ENCODE data around the gene NELL1. TPM values are rescaled to one million over a fixed set of nuclear protein-coding genes. Genes with fewer than 3 reads are reported as not detected.
"Not testable (repeated sequence)": the region's sequence is repeated elsewhere in the genome, so short reads cannot be mapped to it uniquely, and the experiment has no call there.

NELL1 gene
- total RNA-seq, 1 donor from 2014 or later, result not detected

DNA sequence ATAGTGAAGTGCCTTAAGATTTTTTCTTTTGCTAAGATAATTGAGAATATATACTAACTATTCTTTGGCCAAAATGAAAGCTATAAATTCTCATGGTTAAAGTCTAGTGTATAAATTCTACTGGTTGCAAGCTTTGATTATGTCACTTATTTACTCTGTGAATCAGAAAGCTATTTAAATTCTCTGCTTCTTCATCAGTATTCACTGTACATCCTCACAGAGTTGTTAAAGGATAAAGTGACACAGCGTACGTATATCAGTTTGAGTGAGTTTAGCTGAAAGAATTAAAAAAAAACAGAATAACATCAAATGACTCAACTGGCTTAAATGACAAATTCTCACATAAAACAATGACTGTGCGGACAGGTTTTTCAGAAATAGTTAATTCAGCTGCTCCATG lies 453.1 kb downstream of the NELL1 start:
- Mint-ChIP-seq H3K27me3 (ENCODE audit: unreplicated experiment) (no peaks in the 10 kb centered on the region), H3K4me3 (ENCODE audit: unreplicated experiment) (no peak overlapping the region), H3K36me3 (ENCODE audit: unreplicated experiment) (no peaks in the 10 kb centered on the region), H3K27ac (ENCODE audit: unreplicated experiment) (no peak overlapping the region), H3K4me1 (ENCODE audit: unreplicated experiment) (no peaks in the 10 kb centered on the region), H3K9me3 (ENCODE audit: unreplicated experiment) (peaks cover 11% of the 10 kb centered on the region)
- TF ChIP-seq, protein P1, sequence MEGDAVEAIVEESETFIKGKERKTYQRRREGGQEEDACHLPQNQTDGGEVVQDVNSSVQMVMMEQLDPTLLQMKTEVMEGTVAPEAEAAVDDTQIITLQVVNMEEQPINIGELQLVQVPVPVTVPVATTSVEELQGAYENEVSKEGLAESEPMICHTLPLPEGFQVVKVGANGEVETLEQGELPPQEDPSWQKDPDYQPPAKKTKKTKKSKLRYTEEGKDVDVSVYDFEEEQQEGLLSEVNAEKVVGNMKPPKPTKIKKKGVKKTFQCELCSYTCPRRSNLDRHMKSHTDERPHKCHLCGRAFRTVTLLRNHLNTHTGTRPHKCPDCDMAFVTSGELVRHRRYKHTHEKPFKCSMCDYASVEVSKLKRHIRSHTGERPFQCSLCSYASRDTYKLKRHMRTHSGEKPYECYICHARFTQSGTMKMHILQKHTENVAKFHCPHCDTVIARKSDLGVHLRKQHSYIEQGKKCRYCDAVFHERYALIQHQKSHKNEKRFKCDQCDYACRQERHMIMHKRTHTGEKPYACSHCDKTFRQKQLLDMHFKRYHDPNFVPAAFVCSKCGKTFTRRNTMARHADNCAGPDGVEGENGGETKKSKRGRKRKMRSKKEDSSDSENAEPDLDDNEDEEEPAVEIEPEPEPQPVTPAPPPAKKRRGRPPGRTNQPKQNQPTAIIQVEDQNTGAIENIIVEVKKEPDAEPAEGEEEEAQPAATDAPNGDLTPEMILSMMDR (IDR thresholded peaks at IDR 0.05), result no peak
- DNase-seq (ENCODE audit: extremely low spot score, unreplicated experiment), result no peak

DNA sequence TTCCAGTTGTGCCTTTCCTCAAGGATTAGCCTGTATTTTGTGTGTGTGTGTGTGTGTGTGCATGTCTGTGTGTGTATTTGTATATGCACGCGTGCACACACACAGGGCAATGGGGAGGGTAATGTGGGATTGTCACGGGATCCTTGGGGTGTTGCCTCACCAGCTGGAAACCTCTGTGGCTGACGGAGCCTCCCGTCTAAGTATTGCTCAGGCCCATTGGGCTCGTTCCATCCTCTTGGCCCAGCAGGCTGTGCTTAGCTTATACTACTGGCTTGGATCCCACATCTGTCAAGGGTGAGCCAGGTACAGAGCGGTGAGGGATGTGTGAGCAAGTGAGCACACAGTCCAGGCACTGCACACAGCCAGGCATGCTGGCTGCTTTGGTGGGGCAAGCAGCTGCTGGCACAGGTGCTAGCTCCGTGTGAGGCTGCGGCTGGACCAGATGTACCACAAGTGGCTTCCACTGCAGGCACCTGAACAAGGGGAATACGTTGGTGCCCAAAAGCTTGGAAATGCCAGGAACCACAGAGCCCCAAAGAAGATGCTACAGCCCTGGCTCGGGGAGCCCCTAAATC lies 462.8 kb downstream of the NELL1 start:
- TF ChIP-seq, protein P1 (IDR thresholded peaks at IDR 0.05), result no peak
- H3K9me3 Mint-ChIP-seq (ENCODE audit: unreplicated experiment), result peaks cover 24% of the 10 kb centered on the region
- no peak overlapping the region for H3K4me3 Mint-ChIP-seq (ENCODE audit: unreplicated experiment)
- no peaks in the 10 kb centered on the region for H3K36me3 Mint-ChIP-seq (ENCODE audit: unreplicated experiment)
- H3K4me1 Mint-ChIP-seq (ENCODE audit: unreplicated experiment), result no peaks in the 10 kb centered on the region
- DNase-seq (ENCODE audit: extremely low spot score, unreplicated experiment), result no peak
- H3K27me3 Mint-ChIP-seq (ENCODE audit: unreplicated experiment), result no peaks in the 10 kb centered on the region
- no peak overlapping the region for H3K27ac Mint-ChIP-seq (ENCODE audit: unreplicated experiment)

DNA sequence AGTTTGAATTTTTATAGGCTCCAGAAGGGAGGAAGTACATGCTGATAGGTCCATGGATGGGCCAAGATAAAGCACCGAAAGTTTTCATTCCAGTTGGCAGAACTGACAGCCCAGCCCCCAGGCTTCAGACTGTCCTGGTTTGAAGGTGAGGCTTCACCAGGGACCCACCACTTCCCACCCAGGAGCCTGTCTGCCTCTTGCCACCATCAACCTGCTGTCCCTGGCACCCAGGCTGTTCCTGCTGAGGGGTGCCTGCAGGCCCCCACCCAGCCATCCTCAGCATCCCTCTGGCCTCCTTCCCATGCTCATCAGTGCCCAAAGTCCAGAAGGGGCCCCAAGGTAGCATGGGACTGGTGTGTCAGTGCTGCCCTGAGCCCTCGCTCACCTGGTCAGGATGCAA lies 463.9 kb downstream of the NELL1 start:
- Mint-ChIP-seq H3K36me3 (ENCODE audit: unreplicated experiment) (no peaks in the 10 kb centered on the region), H3K27ac (ENCODE audit: unreplicated experiment) (no peak overlapping the region), H3K4me3 (ENCODE audit: unreplicated experiment) (no peak overlapping the region), H3K27me3 (ENCODE audit: unreplicated experiment) (no peaks in the 10 kb centered on the region), H3K9me3 (ENCODE audit: unreplicated experiment) (peaks cover 24% of the 10 kb centered on the region), H3K4me1 (ENCODE audit: unreplicated experiment) (no peaks in the 10 kb centered on the region)
- DNase-seq (ENCODE audit: extremely low spot score, unreplicated experiment), result no peak
- TF ChIP-seq, protein P1 (IDR thresholded peaks at IDR 0.05), result no peak

DNA sequence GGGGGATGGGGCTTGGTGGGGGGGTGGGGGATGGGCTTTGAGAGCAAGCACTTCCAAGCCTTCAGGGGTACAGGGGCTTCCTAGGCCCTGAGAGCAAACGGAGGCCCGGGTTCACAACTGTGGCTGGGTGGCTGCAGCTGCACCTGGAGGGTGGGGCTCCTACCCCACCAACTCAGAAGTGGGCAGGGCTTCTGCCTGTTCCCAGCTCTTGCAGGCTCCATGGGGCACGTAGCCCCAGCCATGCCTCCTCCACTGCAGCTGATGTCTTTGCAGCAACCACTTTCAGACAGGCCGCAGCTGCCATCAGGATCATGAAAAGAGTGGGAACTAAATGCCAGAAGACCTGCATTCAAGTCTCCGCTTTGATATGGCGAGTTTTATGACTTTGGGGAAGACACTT lies 464.3 kb downstream of the NELL1 start:
- H3K4me3 Mint-ChIP-seq (ENCODE audit: unreplicated experiment), result no peak overlapping the region

DNA sequence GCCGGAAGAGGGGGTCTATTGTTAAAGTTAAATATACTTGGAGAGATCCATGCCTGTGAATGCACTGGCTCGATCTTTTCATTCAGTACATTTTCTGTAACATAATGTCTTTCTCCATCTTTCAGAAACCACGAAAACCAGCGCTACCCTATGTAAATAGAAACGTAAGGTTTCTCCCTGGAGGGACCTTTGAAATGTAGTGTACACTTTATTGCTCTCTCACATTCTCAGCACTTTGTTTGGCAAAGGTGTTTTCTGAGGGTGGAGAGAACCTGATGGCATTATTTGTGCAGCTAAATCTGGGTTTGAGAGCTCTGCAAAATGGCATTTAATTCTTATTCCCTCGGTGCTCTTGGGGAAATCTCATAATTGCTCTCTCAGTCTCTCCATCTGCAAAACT lies 468.4 kb downstream of the NELL1 start:
- Mint-ChIP-seq H3K36me3 (ENCODE audit: unreplicated experiment) (no peaks in the 10 kb centered on the region), H3K4me1 (ENCODE audit: unreplicated experiment) (no peaks in the 10 kb centered on the region), H3K27me3 (ENCODE audit: unreplicated experiment) (no peaks in the 10 kb centered on the region), H3K27ac (ENCODE audit: unreplicated experiment) (no peak overlapping the region), H3K4me3 (ENCODE audit: unreplicated experiment) (no peak overlapping the region), H3K9me3 (ENCODE audit: unreplicated experiment) (peaks cover 23% of the 10 kb centered on the region)
- TF ChIP-seq, protein P1 (IDR thresholded peaks at IDR 0.05), result no peak
- DNase-seq (ENCODE audit: extremely low spot score, unreplicated experiment), result no peak

More for the DNA sequence above, 464.3 kb downstream of the NELL1 start:
- Mint-ChIP-seq H3K27me3 (ENCODE audit: unreplicated experiment) (no peaks in the 10 kb centered on the region), H3K4me1 (ENCODE audit: unreplicated experiment) (no peaks in the 10 kb centered on the region), H3K9me3 (ENCODE audit: unreplicated experiment) (peaks cover 24% of the 10 kb centered on the region), H3K36me3 (ENCODE audit: unreplicated experiment) (no peaks in the 10 kb centered on the region), H3K27ac (ENCODE audit: unreplicated experiment) (no peak overlapping the region)
- DNase-seq (ENCODE audit: extremely low spot score, unreplicated experiment), result no peak
- TF ChIP-seq, protein P1 (IDR thresholded peaks at IDR 0.05), result no peak

DNA sequence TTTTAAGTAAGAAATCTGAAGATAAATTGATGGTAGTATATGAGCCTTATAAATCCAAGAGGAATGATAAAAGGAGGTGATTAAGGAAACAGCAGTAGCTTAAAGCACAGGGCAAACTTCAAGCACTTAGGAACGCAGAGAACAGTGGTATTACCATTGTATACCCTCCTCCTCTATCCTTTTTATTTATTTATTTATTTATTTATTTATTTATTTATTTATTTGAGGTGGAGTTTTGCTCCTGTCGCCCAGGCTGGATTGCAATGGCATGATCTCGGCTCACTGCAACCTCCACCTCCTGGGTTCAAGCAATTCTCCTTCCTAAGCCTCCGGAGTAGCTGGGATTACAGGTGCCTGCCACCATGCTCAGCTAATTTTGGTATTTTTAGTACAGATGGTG lies 472.2 kb downstream of the NELL1 start:
- not testable (repeated sequence) for H3K36me3 Mint-ChIP-seq (ENCODE audit: unreplicated experiment); DNase-seq (ENCODE audit: extremely low spot score, unreplicated experiment); H3K9me3 Mint-ChIP-seq (ENCODE audit: unreplicated experiment); H3K4me1 Mint-ChIP-seq (ENCODE audit: unreplicated experiment); H3K4me3 Mint-ChIP-seq (ENCODE audit: unreplicated experiment); H3K27me3 Mint-ChIP-seq (ENCODE audit: unreplicated experiment); H3K27ac Mint-ChIP-seq (ENCODE audit: unreplicated experiment)

Measured in osteocyte (in vitro differentiated cells).